Left renal pelvis (tissue), 4 donors: Measurements from ENCODE around the gene RNF17. TPM values are rescaled to one million over a fixed set of nuclear protein-coding genes. Genes with fewer than 3 reads are reported as not detected.

ENCODE experiments used
- polyA plus RNA-seq, 4 donors: library from polyadenylated mRNA; unstranded; fragments of 120-200 nt; gene quantifications; one replicate each; pipeline ENCODE4 v1.2.1, GENCODE V29; 2013; ENCODE audit not compliant: insufficient read length in 4 of 4

Gene RNF17
- polyA plus RNA-seq, 4 donors: 0.72 to 0.86 TPM; not detected in 2

Other genes with a start within 250 kb of the RNF17 start
- gene ATP12A, start 83.8 kb upstream of the RNF17 start, polyA plus RNA-seq: 10 to 100 TPM in 3 of 4 donors, under 1 TPM in 1; 0.22 to 32.6 (median 15.6) TPM